SK-N-SH (cell line): ENCODE measurements around the gene EFCAB6. TPM values are rescaled to one million over a fixed set of nuclear protein-coding genes. Genes with fewer than 3 reads are reported as not detected.

ENCODE experiments used
- CTCF ChIA-PET: fragments of 300-600, 350-600 bp; formaldehyde crosslinking; extraction: SDS; loops from one replicate; lab custom pipeline; 2021; lab: Yijun Ruan, JAX
- POLR2A ChIA-PET: fragments of 350-600 bp; sonication (Branson Sonifier 250); formaldehyde crosslinking; extraction: SDS; loops from one replicate; lab custom pipeline; 2020; ENCODE audit warnings: antibody characterized with exemption, inconsistent platforms; lab: Yijun Ruan, JAX
- DNase-seq: peaks from one replicate; pipeline ENCODE4 v3.0.0; 2012
- H2AFZ ChIP-seq: fragments of 200-600 bp; sonication (generic); 2 replicates; pipeline ENCODE4 v1.8.1; 2016; ENCODE audit warnings: antibody characterized with exemption, mild to moderate bottlenecking, low read depth
- H3F3A ChIP-seq: fragments of 200-600 bp; sonication (generic); replicated peaks from 2 replicates; pipeline ENCODE3; 2016; ENCODE audit warnings: antibody characterized with exemption, mild to moderate bottlenecking; ENCODE audit not compliant: insufficient read depth
- H3K27ac ChIP-seq, 2 experiments: fragments of 200-500 bp in 1 of 2; fragments of 200-600 bp in 1 of 2; sonication (Bioruptor generic) in 1 of 2; sonication (generic), shearing (Covaris generic) in 1 of 2; 2 replicates each; pipeline versions ENCODE4 v1.5.1 to v1.6.1; 2014 to 2016; ENCODE audit warnings: low read depth in 2 of 2, inconsistent platforms in 1 of 2, low read length in 1 of 2, mild to moderate bottlenecking in 1 of 2, mixed read lengths in 1 of 2
- H3K27me3 ChIP-seq: fragments of 200-600 bp; sonication (generic), shearing (Covaris generic); 2 replicates; pipeline ENCODE4 v1.6.1; 2016; ENCODE audit warnings: mixed run types; ENCODE audit not compliant: insufficient read depth
- H3K36me3 ChIP-seq, 2 experiments: fragments of 200-500 bp in 1 of 2; fragments of 200-600 bp in 1 of 2; sonication (Bioruptor generic) in 1 of 2; sonication (generic) in 1 of 2; replicated peaks in 1 of 2; 2 replicates each; pipeline versions ENCODE3 to v1.5.1; 2014 to 2016; ENCODE audit warnings: low read length in 1 of 2, mild to moderate bottlenecking in 1 of 2; ENCODE audit not compliant: insufficient read depth in 2 of 2, control insufficient read depth in 1 of 2
- H3K4me1 ChIP-seq, 2 experiments: fragments of 200-500 bp in 1 of 2; fragments of 200-600 bp in 1 of 2; sonication (Bioruptor generic) in 1 of 2; sonication (generic), shearing (Covaris generic) in 1 of 2; 2 replicates each; pipeline versions ENCODE4 v1.5.1 to v1.6.1; 2014 to 2016; ENCODE audit warnings: low read depth in 1 of 2, low read length in 1 of 2, mixed run types in 1 of 2; ENCODE audit not compliant: insufficient read depth in 2 of 2, control insufficient read depth in 1 of 2
- H3K4me2 ChIP-seq: fragments of 200-600 bp; sonication (generic), shearing (Covaris generic); 2 replicates; pipeline ENCODE4 v1.6.1; 2017; ENCODE audit warnings: mixed run types
- H3K4me3 ChIP-seq, 2 experiments: fragments of 200-500 bp in 1 of 2; fragments of 200-600 bp in 1 of 2; sonication (Bioruptor generic) in 1 of 2; sonication (generic), shearing (Covaris generic) in 1 of 2; 2 replicates each; pipeline versions ENCODE4 v1.5.1 to v1.8.1; 2014 to 2016; ENCODE audit warnings: low read depth in 2 of 2, inconsistent platforms in 1 of 2, low read length in 1 of 2, mild to moderate bottlenecking in 1 of 2, mixed read lengths in 1 of 2, moderate library complexity in 1 of 2
- H3K79me2 ChIP-seq: fragments of 200-600 bp; sonication (generic); 2 replicates; pipeline ENCODE4 v1.8.1; 2017; ENCODE audit warnings: mild to moderate bottlenecking; ENCODE audit not compliant: insufficient read depth
- H3K9ac ChIP-seq: fragments of 200-600 bp; sonication (generic); 2 replicates; pipeline ENCODE4 v1.6.1; 2017; ENCODE audit warnings: mixed run types
- H3K9me2 ChIP-seq: fragments of 200-600 bp; sonication (generic); 2 replicates; pipeline ENCODE4 v1.6.1; 2017; ENCODE audit warnings: mixed run types
- H3K9me3 ChIP-seq: fragments of 200-600 bp; sonication (generic); 2 replicates; pipeline ENCODE4 v1.6.1; 2017; ENCODE audit warnings: mixed run types, mild to moderate bottlenecking, moderate library complexity
- H4K20me1 ChIP-seq: fragments of 200-600 bp; sonication (generic); 2 replicates; pipeline ENCODE4 v1.6.1; 2017; ENCODE audit warnings: mild to moderate bottlenecking, mixed run types; ENCODE audit not compliant: insufficient read depth
- GATA2 ChIP-seq: sonication (generic); formaldehyde crosslinking; IDR thresholded peaks from 2 replicates; pipeline ENCODE4 v1.5.0; 2020; ENCODE audit warnings: mild to moderate bottlenecking, missing genetic modification reagents
- MXI1 ChIP-seq: IDR thresholded peaks from 2 replicates; pipeline ENCODE4 v1.6.1; 2012; ENCODE audit warnings: mild to moderate bottlenecking, low read depth, low read length, improper control_type of control experiment
- NFIC ChIP-seq: IDR thresholded peaks from 2 replicates; pipeline ENCODE4 v1.4.0; 2012; ENCODE audit warnings: borderline replicate concordance
- RXRA ChIP-seq: IDR thresholded peaks from 2 replicates; pipeline ENCODE4 v1.4.0; 2012; ENCODE audit warnings: low read depth, mild to moderate bottlenecking, borderline replicate concordance
- SMC3 ChIP-seq: IDR thresholded peaks from 2 replicates; pipeline ENCODE4 v1.6.1; 2012; ENCODE audit warnings: low read depth, low read length, improper control_type of control experiment
- TCF12 ChIP-seq: IDR thresholded peaks from 2 replicates; pipeline ENCODE4 v1.4.0; 2012
- YY1 ChIP-seq: IDR thresholded peaks from 2 replicates; pipeline ENCODE4 v1.4.0; 2012; ENCODE audit warnings: low read depth, mild to moderate bottlenecking
- WGBS: methylation state at CpG from one replicate; pipeline ENCODE4 v1.1.6; 2017; ENCODE audit warnings: low lambda C conversion rate; 5-methylcytosine and 5-hydroxymethylcytosine counted together
- polyA plus RNA-seq, 3 experiments: library from polyadenylated mRNA; depleted of rRNA; stranded (reverse); fragments of >200 nt; gene quantifications; 2 replicates each; pipeline ENCODE4 v1.2.3, GENCODE V29; 2012
- TF ChIP-seq, protein P1 (sequence below): IDR thresholded peaks from 2 replicates; pipeline ENCODE4 v1.6.1; 2012; ENCODE audit warnings: mild to moderate bottlenecking, low read depth, low read length, moderate library complexity
- TF ChIP-seq, protein P2 (sequence below): IDR thresholded peaks from 2 replicates; pipeline ENCODE4 v1.4.0; 2012; ENCODE audit warnings: low read depth, borderline replicate concordance
- TF ChIP-seq, protein P3 (sequence below): fragments of 150-350 bp; IDR thresholded peaks from 2 replicates; pipeline ENCODE4 v1.6.1; 2016; ENCODE audit warnings: mild to moderate bottlenecking, low read depth, low read length

EFCAB6 gene
- polyA plus RNA-seq, 1 of the 3 experiments (the other 2 are of a cell fraction) = 0.46 TPM

DNA sequence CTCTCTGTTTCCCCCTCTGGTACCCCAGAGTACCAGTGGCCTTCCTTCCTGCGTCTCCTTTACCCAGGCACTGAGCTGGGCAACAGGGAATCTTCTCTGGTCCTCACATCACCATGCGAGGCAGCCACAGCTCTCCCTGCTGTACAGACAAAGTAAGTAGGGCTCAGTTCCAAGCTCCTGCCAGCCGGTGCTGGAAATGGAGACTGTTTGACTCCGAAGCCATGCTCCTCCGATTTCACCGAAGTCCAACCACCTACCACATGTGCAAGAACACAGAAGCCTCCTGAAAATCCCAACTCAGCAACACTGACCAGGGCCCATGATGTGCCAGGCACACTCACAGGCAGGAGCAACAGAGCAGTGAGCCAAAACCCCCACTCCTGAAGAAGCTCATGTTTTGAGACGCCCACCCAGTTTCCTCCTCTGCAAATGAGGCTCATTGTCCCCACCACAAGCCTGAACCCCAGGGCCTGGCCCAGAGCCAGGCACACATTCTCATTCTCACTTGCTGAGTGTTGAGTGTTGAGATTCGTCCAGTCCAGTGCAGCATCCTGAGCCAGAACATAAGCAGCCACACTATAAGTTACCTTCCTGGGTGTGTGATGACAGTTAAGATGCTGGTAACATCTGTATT, 244.3 kb downstream of the EFCAB6 start (continued):
- TF ChIP-seq, protein P1, sequence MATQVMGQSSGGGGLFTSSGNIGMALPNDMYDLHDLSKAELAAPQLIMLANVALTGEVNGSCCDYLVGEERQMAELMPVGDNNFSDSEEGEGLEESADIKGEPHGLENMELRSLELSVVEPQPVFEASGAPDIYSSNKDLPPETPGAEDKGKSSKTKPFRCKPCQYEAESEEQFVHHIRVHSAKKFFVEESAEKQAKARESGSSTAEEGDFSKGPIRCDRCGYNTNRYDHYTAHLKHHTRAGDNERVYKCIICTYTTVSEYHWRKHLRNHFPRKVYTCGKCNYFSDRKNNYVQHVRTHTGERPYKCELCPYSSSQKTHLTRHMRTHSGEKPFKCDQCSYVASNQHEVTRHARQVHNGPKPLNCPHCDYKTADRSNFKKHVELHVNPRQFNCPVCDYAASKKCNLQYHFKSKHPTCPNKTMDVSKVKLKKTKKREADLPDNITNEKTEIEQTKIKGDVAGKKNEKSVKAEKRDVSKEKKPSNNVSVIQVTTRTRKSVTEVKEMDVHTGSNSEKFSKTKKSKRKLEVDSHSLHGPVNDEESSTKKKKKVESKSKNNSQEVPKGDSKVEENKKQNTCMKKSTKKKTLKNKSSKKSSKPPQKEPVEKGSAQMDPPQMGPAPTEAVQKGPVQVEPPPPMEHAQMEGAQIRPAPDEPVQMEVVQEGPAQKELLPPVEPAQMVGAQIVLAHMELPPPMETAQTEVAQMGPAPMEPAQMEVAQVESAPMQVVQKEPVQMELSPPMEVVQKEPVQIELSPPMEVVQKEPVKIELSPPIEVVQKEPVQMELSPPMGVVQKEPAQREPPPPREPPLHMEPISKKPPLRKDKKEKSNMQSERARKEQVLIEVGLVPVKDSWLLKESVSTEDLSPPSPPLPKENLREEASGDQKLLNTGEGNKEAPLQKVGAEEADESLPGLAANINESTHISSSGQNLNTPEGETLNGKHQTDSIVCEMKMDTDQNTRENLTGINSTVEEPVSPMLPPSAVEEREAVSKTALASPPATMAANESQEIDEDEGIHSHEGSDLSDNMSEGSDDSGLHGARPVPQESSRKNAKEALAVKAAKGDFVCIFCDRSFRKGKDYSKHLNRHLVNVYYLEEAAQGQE = no peak
- no peak for TF ChIP-seq YY1
- TF ChIP-seq SMC3 = no peak
- TF ChIP-seq RXRA = no peak

DNA sequence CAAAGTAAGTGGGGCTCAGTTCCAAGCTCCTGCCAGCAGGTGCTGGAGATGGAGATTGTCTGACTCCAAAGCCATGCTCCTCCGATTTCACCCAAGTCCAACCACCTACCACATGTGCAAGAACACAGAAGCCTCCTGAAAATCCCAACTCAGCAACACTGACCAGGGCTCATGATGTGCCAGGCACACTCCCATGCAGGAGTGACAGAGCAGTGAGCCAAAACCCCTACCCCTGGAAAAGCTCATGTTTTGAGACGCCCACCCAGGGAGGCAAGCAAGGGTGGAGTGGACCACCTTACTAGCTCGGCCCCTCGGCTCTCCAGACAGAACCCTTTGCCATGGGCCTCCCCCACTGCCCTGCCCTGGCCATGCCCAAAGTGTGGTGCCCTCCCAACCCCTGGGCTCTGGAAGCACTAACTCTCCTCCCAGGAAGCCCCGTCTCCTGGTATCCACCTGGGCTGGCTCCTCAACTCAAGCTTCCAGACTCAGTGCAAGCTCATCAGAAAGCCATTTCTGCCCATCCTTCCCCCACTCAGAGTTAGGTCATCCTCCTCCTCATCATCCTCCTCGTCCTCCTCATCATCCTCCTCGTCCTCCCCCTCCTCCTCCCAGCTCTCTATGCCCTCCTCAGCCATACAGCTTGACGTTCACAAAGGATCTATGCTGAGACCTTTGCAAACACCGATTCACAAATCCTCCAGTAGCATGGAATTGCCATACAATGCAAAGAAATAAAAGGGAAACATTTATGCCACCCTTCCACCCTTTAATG, 245.4 kb downstream of the EFCAB6 start:
- CTCF ChIA-PET = interaction anchor here (1.0 to 1.2 kb wide), 2 partner anchors 39 to 205 kb away, joined by 3 to 4 read pairs; no protein-coding TSS in a partner anchor
- H3K9ac ChIP-seq = no peak overlapping the region
- no peaks in the 10 kb centered on the region for H4K20me1 ChIP-seq
- 69% methylated on average over 7 of the region's 9 CpGs for WGBS
- H3K4me2 ChIP-seq = no peak overlapping the region
- H3K4me3 ChIP-seq = no peak overlapping the region
- DNase-seq = no peak
- H3K36me3 ChIP-seq = no peaks in the 10 kb centered on the region
- no peaks in the 10 kb centered on the region for H3K79me2 ChIP-seq
- no peak overlapping the region; a peak in 1 of 4 replicates for H3K27ac ChIP-seq
- no peaks in the 10 kb centered on the region for H3F3A ChIP-seq
- no peaks in the 10 kb centered on the region for H3K9me2 ChIP-seq
- no peak overlapping the region for H2AFZ ChIP-seq
- no peaks in the 10 kb centered on the region for H3K27me3 ChIP-seq
- TF ChIP-seq NFIC (no peak), GATA2 (CRISPR knock-in tag) (no peak), RXRA (no peak), TCF12 (no peak), MXI1 (no peak)
- TF ChIP-seq, protein P2, sequence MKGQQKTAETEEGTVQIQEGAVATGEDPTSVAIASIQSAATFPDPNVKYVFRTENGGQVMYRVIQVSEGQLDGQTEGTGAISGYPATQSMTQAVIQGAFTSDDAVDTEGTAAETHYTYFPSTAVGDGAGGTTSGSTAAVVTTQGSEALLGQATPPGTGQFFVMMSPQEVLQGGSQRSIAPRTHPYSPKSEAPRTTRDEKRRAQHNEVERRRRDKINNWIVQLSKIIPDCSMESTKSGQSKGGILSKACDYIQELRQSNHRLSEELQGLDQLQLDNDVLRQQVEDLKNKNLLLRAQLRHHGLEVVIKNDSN = no peak
- TF ChIP-seq, protein P3, sequence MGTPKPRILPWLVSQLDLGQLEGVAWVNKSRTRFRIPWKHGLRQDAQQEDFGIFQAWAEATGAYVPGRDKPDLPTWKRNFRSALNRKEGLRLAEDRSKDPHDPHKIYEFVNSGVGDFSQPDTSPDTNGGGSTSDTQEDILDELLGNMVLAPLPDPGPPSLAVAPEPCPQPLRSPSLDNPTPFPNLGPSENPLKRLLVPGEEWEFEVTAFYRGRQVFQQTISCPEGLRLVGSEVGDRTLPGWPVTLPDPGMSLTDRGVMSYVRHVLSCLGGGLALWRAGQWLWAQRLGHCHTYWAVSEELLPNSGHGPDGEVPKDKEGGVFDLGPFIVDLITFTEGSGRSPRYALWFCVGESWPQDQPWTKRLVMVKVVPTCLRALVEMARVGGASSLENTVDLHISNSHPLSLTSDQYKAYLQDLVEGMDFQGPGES = no peak
- POLR2A ChIA-PET = no interaction called here
- H3K4me1 ChIP-seq = peaks cover 0 to 7% of the 10 kb centered on the region in 2 experiments; a peak in 1 of 4 replicates
- H3K9me3 ChIP-seq = no peaks in the 10 kb centered on the region
